ENCODE results near the gene EHD1.

DNA sequence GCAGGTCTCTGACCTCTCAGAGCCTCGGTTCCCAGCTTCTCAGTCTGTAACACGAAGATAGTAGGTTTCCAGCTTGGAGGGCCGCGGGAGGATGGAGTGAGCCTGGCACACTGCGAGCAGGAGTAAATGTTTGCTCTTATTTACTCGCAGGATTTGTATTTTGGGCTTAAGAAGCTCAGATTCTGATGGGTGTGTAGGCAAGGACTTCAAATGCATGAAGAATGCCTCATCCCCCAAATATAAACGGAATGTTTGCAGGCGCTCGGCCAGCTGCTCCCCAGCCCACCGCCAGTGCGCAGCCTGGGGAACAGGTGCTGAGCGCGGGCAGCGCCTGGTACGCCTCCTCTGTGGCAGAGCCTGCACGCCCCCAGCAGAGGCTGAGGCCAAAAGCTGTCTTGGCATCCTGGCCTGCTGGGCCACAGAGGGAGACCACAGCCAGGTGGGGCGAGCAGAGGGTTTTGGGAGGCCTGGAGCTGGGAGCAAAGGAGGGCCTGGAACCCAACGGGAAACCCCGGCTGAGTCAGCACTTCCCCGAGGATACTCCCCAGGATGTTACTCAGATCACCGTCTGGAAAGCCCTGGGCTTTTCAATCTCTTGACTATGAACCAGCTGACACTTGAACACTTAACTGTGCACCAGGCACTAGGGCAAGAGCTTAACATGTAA, 9.4 kb downstream of the EHD1 start:
- TF ChIP-seq, protein P1, sequence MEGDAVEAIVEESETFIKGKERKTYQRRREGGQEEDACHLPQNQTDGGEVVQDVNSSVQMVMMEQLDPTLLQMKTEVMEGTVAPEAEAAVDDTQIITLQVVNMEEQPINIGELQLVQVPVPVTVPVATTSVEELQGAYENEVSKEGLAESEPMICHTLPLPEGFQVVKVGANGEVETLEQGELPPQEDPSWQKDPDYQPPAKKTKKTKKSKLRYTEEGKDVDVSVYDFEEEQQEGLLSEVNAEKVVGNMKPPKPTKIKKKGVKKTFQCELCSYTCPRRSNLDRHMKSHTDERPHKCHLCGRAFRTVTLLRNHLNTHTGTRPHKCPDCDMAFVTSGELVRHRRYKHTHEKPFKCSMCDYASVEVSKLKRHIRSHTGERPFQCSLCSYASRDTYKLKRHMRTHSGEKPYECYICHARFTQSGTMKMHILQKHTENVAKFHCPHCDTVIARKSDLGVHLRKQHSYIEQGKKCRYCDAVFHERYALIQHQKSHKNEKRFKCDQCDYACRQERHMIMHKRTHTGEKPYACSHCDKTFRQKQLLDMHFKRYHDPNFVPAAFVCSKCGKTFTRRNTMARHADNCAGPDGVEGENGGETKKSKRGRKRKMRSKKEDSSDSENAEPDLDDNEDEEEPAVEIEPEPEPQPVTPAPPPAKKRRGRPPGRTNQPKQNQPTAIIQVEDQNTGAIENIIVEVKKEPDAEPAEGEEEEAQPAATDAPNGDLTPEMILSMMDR (IDR thresholded peaks at IDR 0.05): no peak
- TF ChIP-seq POLR2AphosphoS5 (IDR thresholded peaks at IDR 0.05) (no peak), EP300 (IDR thresholded peaks at IDR 0.05) (no peak)
